ENCODE results near the gene BEX3. TPM values are rescaled to one million over a fixed set of nuclear protein-coding genes. Genes with fewer than 3 reads are reported as not detected.
"Not testable (repeated sequence)": the region's sequence is repeated elsewhere in the genome, so short reads cannot be mapped to it uniquely, and the experiment has no call there.

The BEX3 gene
- total and polyA plus RNA-seq, 2 donors (not counting 1 experiment from before 2014, with no cell fraction given) = 416 to 460 TPM

- Histone ChIP-seq H3K27me3 (ENCODE audit: control insufficient read depth, insufficient read depth, low read length) (no peaks in the 10 kb centered on the region), H3K36me3 (ENCODE audit: control insufficient read depth, insufficient read depth, low read length) (no peaks in the 10 kb centered on the region), H3K9ac (ENCODE audit: insufficient read depth, low read length) (no peak overlapping the region), H2AFZ (ENCODE audit: low read length) (no peak overlapping the region), H3K4me3 (replicated peaks in 1 of 4; ENCODE audit: control extremely low read depth in 1 of 4, insufficient read depth in 1 of 4, low read depth in 3 of 4, low read length in 4 of 4) (no peak overlapping the region), H3K79me2 (ENCODE audit: control insufficient read depth, insufficient read depth, low read length) (peaks cover 12% of the 10 kb centered on the region), H3K9me3 (ENCODE audit: control insufficient read depth, insufficient read depth, low read depth, low read length) (no peaks in the 10 kb centered on the region), H3K4me1 (ENCODE audit: control insufficient read depth, extremely low read depth, insufficient read depth, low read length) (peaks cover 2% of the 10 kb centered on the region), H4K20me1 (ENCODE audit: control insufficient read depth, extremely low read depth, insufficient read depth, low read length) (no peaks in the 10 kb centered on the region), H3K27ac (ENCODE audit: insufficient read depth, low read length) (no peak overlapping the region), H3K4me2 (ENCODE audit: extremely low read depth, insufficient read depth, low read length) (no peak overlapping the region)
- TF ChIP-seq EZH2 (IDR thresholded peaks at IDR 0.05; ENCODE audit: low read length, missing control alignments) = no peak
- TF ChIP-seq, protein P1, sequence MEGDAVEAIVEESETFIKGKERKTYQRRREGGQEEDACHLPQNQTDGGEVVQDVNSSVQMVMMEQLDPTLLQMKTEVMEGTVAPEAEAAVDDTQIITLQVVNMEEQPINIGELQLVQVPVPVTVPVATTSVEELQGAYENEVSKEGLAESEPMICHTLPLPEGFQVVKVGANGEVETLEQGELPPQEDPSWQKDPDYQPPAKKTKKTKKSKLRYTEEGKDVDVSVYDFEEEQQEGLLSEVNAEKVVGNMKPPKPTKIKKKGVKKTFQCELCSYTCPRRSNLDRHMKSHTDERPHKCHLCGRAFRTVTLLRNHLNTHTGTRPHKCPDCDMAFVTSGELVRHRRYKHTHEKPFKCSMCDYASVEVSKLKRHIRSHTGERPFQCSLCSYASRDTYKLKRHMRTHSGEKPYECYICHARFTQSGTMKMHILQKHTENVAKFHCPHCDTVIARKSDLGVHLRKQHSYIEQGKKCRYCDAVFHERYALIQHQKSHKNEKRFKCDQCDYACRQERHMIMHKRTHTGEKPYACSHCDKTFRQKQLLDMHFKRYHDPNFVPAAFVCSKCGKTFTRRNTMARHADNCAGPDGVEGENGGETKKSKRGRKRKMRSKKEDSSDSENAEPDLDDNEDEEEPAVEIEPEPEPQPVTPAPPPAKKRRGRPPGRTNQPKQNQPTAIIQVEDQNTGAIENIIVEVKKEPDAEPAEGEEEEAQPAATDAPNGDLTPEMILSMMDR (conservative IDR thresholded peaks at IDR 0.05 in 1 of 2, IDR thresholded peaks at IDR 0.05 in 1 of 2; ENCODE audit: low read depth in 1 of 2, low read length in 2 of 2) = no peak
- no peak for DNase-seq (ENCODE audit: low read depth in 2 of 2)
Measured at GRCh38 chrX:103378990-103379389, 2.7 kb downstream of the BEX3 start.

DNA sequence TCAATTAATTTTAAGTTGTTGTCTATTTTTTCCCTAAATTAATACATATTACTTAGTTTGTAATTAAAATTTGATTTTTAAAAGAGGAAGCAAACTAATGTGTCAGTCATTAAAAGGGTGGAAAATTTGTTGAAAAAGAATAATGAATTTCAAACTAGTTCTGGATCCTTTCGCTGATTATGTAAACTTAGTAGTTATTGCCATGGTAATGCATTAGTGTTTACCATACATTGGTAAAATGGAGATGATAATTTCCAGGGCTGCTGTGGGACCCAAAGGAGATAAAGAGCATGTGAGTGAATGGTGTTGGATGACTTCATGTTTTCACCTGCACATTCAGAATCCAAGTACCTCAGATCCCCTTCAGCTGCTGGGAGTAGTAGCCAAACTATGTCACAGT lies 6.5 kb downstream of the BEX3 start:
- Histone ChIP-seq H3K27ac (ENCODE audit: insufficient read depth, low read length) (no peak overlapping the region), H3K4me1 (ENCODE audit: control insufficient read depth, extremely low read depth, insufficient read depth, low read length) (peaks cover 2% of the 10 kb centered on the region), H2AFZ (ENCODE audit: low read length) (no peak overlapping the region), H3K9ac (ENCODE audit: insufficient read depth, low read length) (no peak overlapping the region), H3K36me3 (ENCODE audit: control insufficient read depth, insufficient read depth, low read length) (no peaks in the 10 kb centered on the region), H3K4me2 (ENCODE audit: extremely low read depth, insufficient read depth, low read length) (no peak overlapping the region), H3K79me2 (ENCODE audit: control insufficient read depth, insufficient read depth, low read length) (no peaks in the 10 kb centered on the region), H3K9me3 (ENCODE audit: control insufficient read depth, insufficient read depth, low read depth, low read length) (no peaks in the 10 kb centered on the region), H4K20me1 (ENCODE audit: control insufficient read depth, extremely low read depth, insufficient read depth, low read length) (no peaks in the 10 kb centered on the region), H3K27me3 (ENCODE audit: control insufficient read depth, insufficient read depth, low read length) (no peaks in the 10 kb centered on the region), H3K4me3 (replicated peaks in 1 of 4; ENCODE audit: control extremely low read depth in 1 of 4, insufficient read depth in 1 of 4, low read depth in 3 of 4, low read length in 4 of 4) (no peak overlapping the region)
- TF ChIP-seq, protein P1 (conservative IDR thresholded peaks at IDR 0.05 in 1 of 2, IDR thresholded peaks at IDR 0.05 in 1 of 2; ENCODE audit: low read depth in 1 of 2, low read length in 2 of 2) = no peak
- TF ChIP-seq EZH2 (IDR thresholded peaks at IDR 0.05; ENCODE audit: low read length, missing control alignments) = no peak
- no peak for DNase-seq (ENCODE audit: low read depth in 2 of 2)

GRCh38 chrX:103384672-103385071 lies 8.3 kb downstream of the BEX3 start:
- Histone ChIP-seq H4K20me1 (ENCODE audit: control insufficient read depth, extremely low read depth, insufficient read depth, low read length) (no peaks in the 10 kb centered on the region), H3K36me3 (ENCODE audit: control insufficient read depth, insufficient read depth, low read length) (no peaks in the 10 kb centered on the region), H2AFZ (ENCODE audit: low read length) (no peak overlapping the region), H3K4me1 (ENCODE audit: control insufficient read depth, extremely low read depth, insufficient read depth, low read length) (peaks cover 2% of the 10 kb centered on the region), H3K9me3 (ENCODE audit: control insufficient read depth, insufficient read depth, low read depth, low read length) (no peaks in the 10 kb centered on the region), H3K27me3 (ENCODE audit: control insufficient read depth, insufficient read depth, low read length) (no peaks in the 10 kb centered on the region), H3K27ac (ENCODE audit: insufficient read depth, low read length) (no peak overlapping the region), H3K79me2 (ENCODE audit: control insufficient read depth, insufficient read depth, low read length) (no peaks in the 10 kb centered on the region), H3K9ac (ENCODE audit: insufficient read depth, low read length) (no peak overlapping the region), H3K4me3 (replicated peaks in 1 of 4; ENCODE audit: control extremely low read depth in 1 of 4, insufficient read depth in 1 of 4, low read depth in 3 of 4, low read length in 4 of 4) (no peak overlapping the region), H3K4me2 (ENCODE audit: extremely low read depth, insufficient read depth, low read length) (no peak overlapping the region)
- TF ChIP-seq, protein P1 (conservative IDR thresholded peaks at IDR 0.05 in 1 of 2, IDR thresholded peaks at IDR 0.05 in 1 of 2; ENCODE audit: low read depth in 1 of 2, low read length in 2 of 2) = no peak
- no peak for TF ChIP-seq EZH2 (IDR thresholded peaks at IDR 0.05; ENCODE audit: low read length, missing control alignments)
- no peak for DNase-seq (ENCODE audit: low read depth in 2 of 2)

GRCh38 chrX:103385283-103385830 lies 9.0 kb downstream of the BEX3 start:
- H3K4me1 ChIP-seq (ENCODE audit: control insufficient read depth, extremely low read depth, insufficient read depth, low read length); H3K4me2 ChIP-seq (ENCODE audit: extremely low read depth, insufficient read depth, low read length); H3K9me3 ChIP-seq (ENCODE audit: control insufficient read depth, insufficient read depth, low read depth, low read length); H3K27ac ChIP-seq (ENCODE audit: insufficient read depth, low read length); H3K4me3 ChIP-seq (replicated peaks in 1 of 4; ENCODE audit: control extremely low read depth in 1 of 4, insufficient read depth in 1 of 4, low read depth in 3 of 4, low read length in 4 of 4); H2AFZ ChIP-seq (ENCODE audit: low read length); H3K9ac ChIP-seq (ENCODE audit: insufficient read depth, low read length); H3K79me2 ChIP-seq (ENCODE audit: control insufficient read depth, insufficient read depth, low read length); H3K27me3 ChIP-seq (ENCODE audit: control insufficient read depth, insufficient read depth, low read length); H4K20me1 ChIP-seq (ENCODE audit: control insufficient read depth, extremely low read depth, insufficient read depth, low read length); H3K36me3 ChIP-seq (ENCODE audit: control insufficient read depth, insufficient read depth, low read length): not testable (repeated sequence)
- peak in 1 of 2 donors; percentile 56 for DNase-seq (ENCODE audit: low read depth in 2 of 2)
